Spleen (tissue), 7 donors: ENCODE results near the gene UNC50.

Experiments
- POLR2A ChIP-seq, 3 donors: fragments of 450-650 bp; IDR thresholded peaks; one replicate each; pipeline ENCODE4 v1.5.1; 2017; ENCODE audit warnings: antibody characterized with exemption in 3 of 3, mild to moderate bottlenecking in 1 of 3
- POLR2AphosphoS5 ChIP-seq, 3 donors: sonication (generic); formaldehyde crosslinking; IDR thresholded peaks; one replicate each; pipeline ENCODE4 v1.5.1; 2017; ENCODE audit warnings: antibody characterized with exemption in 3 of 3
- TF ChIP-seq, protein P1 (sequence below), 11 experiments: fragments of 200-600 bp in 7 of 11; fragments of 450-650 bp in 4 of 11; sonication (generic) in 4 of 11; IDR thresholded peaks in 8 of 11; conservative IDR thresholded peaks in 3 of 11; 1 replicate in 7 of 11; 2 replicates in 4 of 11; pipeline versions ENCODE4 v1.4.0 to v1.8.0; 2016 to 2021; ENCODE audit warnings: antibody characterized with exemption in 11 of 11, inconsistent platforms in 4 of 11, mild to moderate bottlenecking in 1 of 11
- donor health status: DM: no; HTN: no; CAD: no; lungs with moderate emphysema.
- donor health status: DM: no; HTN: no; CAD: no.
- donor health status: DM: no; HTN: no; CAD: no.

DNA sequence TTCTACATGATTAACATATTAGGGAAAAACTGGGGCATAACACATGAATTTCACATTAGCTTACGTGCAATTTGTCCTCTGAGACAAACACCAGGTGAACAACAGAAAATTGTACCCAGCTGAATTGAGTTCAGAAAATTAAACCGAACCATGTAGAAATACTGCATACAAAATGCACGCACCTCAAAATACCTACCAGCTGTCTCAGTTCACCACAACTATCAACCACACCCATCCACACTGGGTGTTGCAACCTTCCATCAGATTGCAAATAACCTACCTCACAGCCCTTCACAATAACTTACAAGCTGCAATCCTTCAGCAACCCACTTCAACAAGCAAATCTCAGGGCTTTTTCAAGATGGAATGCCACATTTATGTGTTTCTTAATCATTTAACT is 55.9 kb downstream of the UNC50 start:
- TF ChIP-seq POLR2A (IDR thresholded peaks at IDR 0.05) (no peak), POLR2AphosphoS5 (IDR thresholded peaks at IDR 0.05) (peak in 1 of 3 donors; percentile 42)
- TF ChIP-seq, protein P1, sequence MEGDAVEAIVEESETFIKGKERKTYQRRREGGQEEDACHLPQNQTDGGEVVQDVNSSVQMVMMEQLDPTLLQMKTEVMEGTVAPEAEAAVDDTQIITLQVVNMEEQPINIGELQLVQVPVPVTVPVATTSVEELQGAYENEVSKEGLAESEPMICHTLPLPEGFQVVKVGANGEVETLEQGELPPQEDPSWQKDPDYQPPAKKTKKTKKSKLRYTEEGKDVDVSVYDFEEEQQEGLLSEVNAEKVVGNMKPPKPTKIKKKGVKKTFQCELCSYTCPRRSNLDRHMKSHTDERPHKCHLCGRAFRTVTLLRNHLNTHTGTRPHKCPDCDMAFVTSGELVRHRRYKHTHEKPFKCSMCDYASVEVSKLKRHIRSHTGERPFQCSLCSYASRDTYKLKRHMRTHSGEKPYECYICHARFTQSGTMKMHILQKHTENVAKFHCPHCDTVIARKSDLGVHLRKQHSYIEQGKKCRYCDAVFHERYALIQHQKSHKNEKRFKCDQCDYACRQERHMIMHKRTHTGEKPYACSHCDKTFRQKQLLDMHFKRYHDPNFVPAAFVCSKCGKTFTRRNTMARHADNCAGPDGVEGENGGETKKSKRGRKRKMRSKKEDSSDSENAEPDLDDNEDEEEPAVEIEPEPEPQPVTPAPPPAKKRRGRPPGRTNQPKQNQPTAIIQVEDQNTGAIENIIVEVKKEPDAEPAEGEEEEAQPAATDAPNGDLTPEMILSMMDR (IDR thresholded peaks at IDR 0.05 in 8 of 11, conservative IDR thresholded peaks at IDR 0.05 in 3 of 11): no peak
